GM03348 (cell line): ENCODE measurements around the gene PAPPA.
A peak's percentile ranks its signal among the peaks of the same experiment; 100 is the strongest.

Experiments
- DNase-seq: peaks from one replicate; pipeline ENCODE4 v3.0.0; 2012; ENCODE audit warnings: low spot score

The PAPPA gene

GRCh38 chr9:116151966-116152381 lies 1.6 kb upstream of the PAPPA start:
- DNase-seq, result peak; percentile 73

GRCh38 chr9:116152390-116152789 lies 1.2 kb upstream of the PAPPA start:
- DNase-seq, result no peak

- DNase-seq, result peak; percentile 60
Measured at GRCh38 chr9:116152941-116153764, 438 bp upstream of the PAPPA start.

- DNase-seq, result peak; percentile 60
Measured at GRCh38 chr9:116154334-116154975, 864 bp downstream of the PAPPA start.

GRCh38 chr9:116154976-116155697 lies 1.5 kb downstream of the PAPPA start:
- peak; percentile 45 for DNase-seq

GRCh38 chr9:116155698-116156039 lies 2.1 kb downstream of the PAPPA start:
- DNase-seq, result peak; percentile 51

GRCh38 chr9:116156621-116157314 lies 3.2 kb downstream of the PAPPA start:
- DNase-seq, result peak; percentile 85

GRCh38 chr9:116157436-116158138 lies 4.0 kb downstream of the PAPPA start:
- peak; percentile 73 for DNase-seq

- no peak for DNase-seq
Measured at GRCh38 chr9:116160676-116161571, 7.3 kb downstream of the PAPPA start.

GRCh38 chr9:116162241-116162781 lies 8.7 kb downstream of the PAPPA start:
- no peak for DNase-seq

- no peak for DNase-seq
Measured at GRCh38 chr9:116163293-116164055, 9.9 kb downstream of the PAPPA start.

- DNase-seq, result peak; percentile 39
Measured at GRCh38 chr9:116165912-116166311, 12.3 kb downstream of the PAPPA start.

- no peak for DNase-seq
Measured at GRCh38 chr9:116166713-116167112, 13.1 kb downstream of the PAPPA start.

GRCh38 chr9:116168231-116168630 lies 14.6 kb downstream of the PAPPA start:
- DNase-seq, result no peak

- no peak for DNase-seq
Measured at GRCh38 chr9:116172216-116172615, 18.6 kb downstream of the PAPPA start.

GRCh38 chr9:116174347-116174746 lies 20.8 kb downstream of the PAPPA start:
- DNase-seq, result no peak

- DNase-seq, result no peak
Measured at GRCh38 chr9:116175614-116176013, 22.0 kb downstream of the PAPPA start.

GRCh38 chr9:116178481-116179211 lies 25.1 kb downstream of the PAPPA start:
- DNase-seq, result no peak

- DNase-seq, result no peak
Measured at GRCh38 chr9:116179568-116179967, 26.0 kb downstream of the PAPPA start.
